PFSK-1 (cell line): ENCODE data around the gene COLEC11.

Source experiments
- FOXP2 ChIP-seq: optimal IDR thresholded peaks from 2 replicates; pipeline ENCODE3; 2011; ENCODE audit warnings: borderline replicate concordance, control low read depth, inconsistent platforms; ENCODE audit not compliant: insufficient read depth; ENCODE audit errors: extremely low read length, extremely low read depth
- POLR2AphosphoS5 ChIP-seq: IDR thresholded peaks from 2 replicates; pipeline ENCODE4 v1.6.1; 2012; ENCODE audit warnings: low read depth, mild to moderate bottlenecking, control low read depth, low read length, moderate library complexity
- REST ChIP-seq, 2 experiments: IDR thresholded peaks; 2 replicates each; pipeline versions ENCODE4 v1.6.1 to v1.8.0; 2011 to 2012; ENCODE audit warnings: low read depth in 2 of 2, low read length in 2 of 2, control low read depth in 1 of 2, inconsistent platforms in 1 of 2, mild to moderate bottlenecking in 1 of 2, moderate library complexity in 1 of 2; ENCODE audit not compliant: insufficient read depth in 1 of 2
- SIN3A ChIP-seq: IDR thresholded peaks from 2 replicates; pipeline ENCODE4 v1.6.1; 2012; ENCODE audit warnings: mild to moderate bottlenecking, low read length, moderate library complexity, borderline replicate concordance; ENCODE audit not compliant: insufficient read depth
- TAF1 ChIP-seq: IDR thresholded peaks from 2 replicates; pipeline ENCODE4 v1.6.1; 2012; ENCODE audit warnings: low read length, control low read depth, borderline replicate concordance; ENCODE audit not compliant: insufficient read depth

- TF ChIP-seq FOXP2: no peak
- no peak for TF ChIP-seq POLR2AphosphoS5
- no peak for TF ChIP-seq TAF1
- TF ChIP-seq REST (IDR thresholded peaks at IDR 0.05; ENCODE audit: insufficient read depth in 1 of 2, low read depth in 2 of 2, low read length in 2 of 2): no peak
- no peak for TF ChIP-seq SIN3A
Observed at GRCh38 chr2:3608373-3609278, 13.7 kb downstream of the COLEC11 start.
